G401.6 (cell line): ENCODE results near the gene REC114.

Experiments used
- FAIRE-seq: peaks from 2 replicates; lab custom pipeline; 2012; peaks lifted over from hg19 to GRCh38; lab: Jason Lieb, UNC

The REC114 gene

DNA sequence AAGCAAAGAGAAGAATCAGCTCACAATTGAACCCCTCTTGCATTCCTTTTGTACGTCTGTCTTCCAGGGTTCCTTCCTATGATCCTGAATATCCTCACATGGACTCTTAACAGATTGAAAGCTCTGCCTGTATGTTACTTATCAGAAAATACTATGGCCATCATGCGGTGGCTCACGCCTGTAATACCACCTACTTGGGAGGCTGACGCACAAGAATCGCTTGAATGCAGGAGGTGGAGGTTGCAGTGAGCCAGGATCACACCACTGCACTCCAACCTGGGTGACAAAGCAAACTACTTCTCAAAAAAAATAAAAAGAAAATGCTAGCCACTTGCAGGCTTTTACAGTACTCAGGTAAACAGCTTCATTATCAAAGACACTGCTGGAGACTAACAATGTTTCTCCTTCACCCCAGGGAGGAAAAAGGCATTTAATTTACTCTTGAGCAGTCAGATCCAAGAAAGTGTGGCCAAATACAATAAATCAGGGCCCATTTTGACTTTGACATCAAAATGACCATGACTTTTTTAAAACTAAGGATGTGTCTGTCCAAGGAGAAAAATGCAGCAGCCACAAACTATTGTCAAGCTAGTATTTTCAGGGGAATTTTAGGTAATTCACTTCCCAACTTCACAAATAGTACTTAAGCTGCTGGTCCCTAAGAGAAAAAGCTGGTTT, 162.9 kb downstream of the REC114 start:
- FAIRE-seq: no peak

DNA sequence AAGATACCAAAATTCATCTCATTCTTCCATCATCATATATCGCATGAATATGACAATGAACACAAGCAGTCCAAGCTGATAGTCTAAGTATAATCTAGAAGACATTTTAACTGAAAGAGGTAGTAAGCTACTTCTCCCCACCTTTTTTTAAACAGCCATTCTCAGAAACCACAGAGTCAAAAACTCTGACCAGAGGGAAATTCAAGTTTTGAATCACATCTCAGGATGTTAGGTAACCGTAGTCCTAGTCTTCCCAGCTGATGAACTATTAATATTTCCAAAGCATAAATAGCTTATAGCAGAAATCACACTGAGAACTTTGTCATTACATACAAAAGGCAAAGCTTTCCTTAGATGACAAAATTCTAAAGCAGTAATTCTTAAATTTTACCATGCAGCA, 164.4 kb downstream of the REC114 start:
- no peak for FAIRE-seq

DNA sequence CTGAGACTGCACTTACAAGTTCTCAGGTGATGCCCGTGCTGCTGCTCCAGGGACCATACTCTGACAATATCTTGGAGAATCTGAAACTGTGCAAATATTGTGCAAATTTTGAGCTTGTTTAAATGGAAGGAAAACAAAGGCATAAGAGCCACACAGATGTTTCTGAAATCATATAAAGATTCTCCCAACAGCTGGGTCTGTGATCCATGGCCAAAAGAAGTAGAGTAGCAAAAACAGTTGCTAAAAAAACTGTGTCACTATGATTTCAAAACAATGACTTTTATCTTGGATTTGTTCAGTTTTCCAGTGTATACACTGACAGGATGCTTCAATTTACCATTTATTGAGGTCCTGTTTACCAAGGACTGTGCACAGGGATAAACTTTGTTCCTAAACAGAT, 164.9 kb downstream of the REC114 start:
- no peak for FAIRE-seq

DNA sequence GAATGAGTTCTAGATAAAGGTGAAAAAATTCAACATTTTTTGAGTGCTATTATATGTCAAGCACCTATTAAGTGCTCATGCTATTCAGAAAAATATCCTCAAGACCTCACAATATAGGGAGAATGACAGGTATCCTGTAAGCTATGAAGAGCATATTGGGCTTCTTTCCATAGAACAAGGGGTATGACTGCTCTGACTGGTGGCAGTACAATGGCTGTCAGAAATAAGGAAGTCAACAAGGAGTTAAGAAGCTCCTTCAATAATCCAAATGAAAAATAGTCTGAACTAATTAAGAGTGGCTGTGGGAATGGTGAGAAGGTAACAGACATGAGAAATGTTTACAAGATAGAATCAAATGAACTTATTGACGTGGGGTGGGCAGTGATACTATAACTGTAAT, 165.5 kb downstream of the REC114 start:
- no peak for FAIRE-seq

DNA sequence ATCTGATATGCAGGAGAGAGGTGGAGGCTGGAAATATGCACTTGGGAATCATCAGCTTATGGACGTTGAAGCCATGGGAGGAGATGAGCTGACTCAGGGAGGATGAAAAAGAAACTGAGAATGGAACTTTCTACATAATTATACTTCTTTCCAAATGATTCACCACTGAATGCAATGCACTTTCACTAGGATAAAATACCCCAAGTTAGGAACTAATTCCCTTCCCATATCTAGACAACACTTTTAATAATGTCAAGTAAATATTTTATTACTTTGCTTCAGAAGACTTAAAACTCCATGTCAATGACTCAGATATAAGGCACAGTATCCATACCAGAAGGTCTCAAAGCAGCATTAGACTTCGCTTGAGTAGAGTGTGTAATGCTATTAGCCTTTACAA, 166.0 kb downstream of the REC114 start:
- FAIRE-seq: no peak
